K562 (cell line): Measurements from ENCODE around the gene SS18L1.

Experiments
- HOXB6 ChIP-seq: fragments of 250-450 bp; sonication (Bioruptor Pico); IDR thresholded peaks from 2 replicates; pipeline ENCODE4 v1.5.1; 2022; ENCODE audit warnings: mild to moderate bottlenecking, borderline replicate concordance
- NR2C2 ChIP-seq, 2 experiments: fragments of 200-800 bp in 1 of 2; sonication (Bioruptor generic) in 1 of 2; sonication (generic) in 1 of 2; formaldehyde crosslinking in 1 of 2; IDR thresholded peaks; 2 replicates each; pipeline versions ENCODE4 v1.6.1 to v1.8.0; 2016 to 2022; ENCODE audit warnings: mild to moderate bottlenecking in 1 of 2, missing compliant biosample characterization in 1 of 2, missing genetic modification characterization in 1 of 2, missing genetic modification reagents in 1 of 2
- NR3C1 ChIP-seq: sonication (generic); formaldehyde crosslinking; IDR thresholded peaks from 2 replicates; pipeline ENCODE4 v1.8.1; 2022; ENCODE audit warnings: missing genetic modification reagents
- PKNOX1 ChIP-seq: fragments of 450-650 bp; IDR thresholded peaks from 2 replicates; pipeline ENCODE4 v1.6.1; 2016
- ZNF263 ChIP-seq: sonication (generic); formaldehyde crosslinking; IDR thresholded peaks from 2 replicates; pipeline ENCODE4 v1.8.0; 2022; ENCODE audit warnings: mild to moderate bottlenecking, missing genetic modification reagents, borderline replicate concordance

GRCh38 chr20:62211216-62211615 is 67.6 kb downstream of the SS18L1 start:
- TF ChIP-seq NR3C1 (CRISPR knock-in tag) (no peak), PKNOX1 (no peak), NR2C2 (CRISPR knock-in tag; IDR thresholded peaks at IDR 0.05) (no peak), NR2C2 (tag; IDR thresholded peaks at IDR 0.05) (no peak), ZNF263 (CRISPR knock-in tag) (no peak), HOXB6 (no peak)
